Inflammatory macrophage (primary cell): ENCODE measurements around the gene FMNL2.
A peak's percentile ranks its signal among the peaks of the same experiment; 100 is the strongest.

Experiments
- DNase-seq, 2 donors: peaks; one replicate each; pipeline ENCODE4 v3.0.0-alpha.2; 2020 to 2022

FMNL2 gene

DNA sequence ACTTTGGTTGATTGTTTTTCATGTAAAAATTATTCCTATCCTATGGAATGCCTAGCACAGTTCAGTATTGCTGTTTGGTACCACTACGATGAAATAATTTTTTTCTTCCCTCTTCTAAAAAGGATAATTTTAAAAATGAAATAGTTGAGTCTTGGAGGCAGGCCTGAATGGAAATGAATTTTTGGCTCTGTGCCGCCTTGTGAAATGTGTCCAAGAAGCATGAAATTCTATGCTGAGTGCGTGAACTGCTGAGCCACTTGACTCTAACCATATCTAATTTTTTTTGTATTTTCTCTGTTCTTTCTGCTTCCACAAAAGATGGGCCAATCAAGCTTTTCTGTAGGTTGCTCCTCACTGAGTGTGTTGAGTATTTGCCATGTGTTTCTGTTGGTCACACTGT is 287.2 kb downstream of the FMNL2 start:
- DNase-seq: no peak

DNA sequence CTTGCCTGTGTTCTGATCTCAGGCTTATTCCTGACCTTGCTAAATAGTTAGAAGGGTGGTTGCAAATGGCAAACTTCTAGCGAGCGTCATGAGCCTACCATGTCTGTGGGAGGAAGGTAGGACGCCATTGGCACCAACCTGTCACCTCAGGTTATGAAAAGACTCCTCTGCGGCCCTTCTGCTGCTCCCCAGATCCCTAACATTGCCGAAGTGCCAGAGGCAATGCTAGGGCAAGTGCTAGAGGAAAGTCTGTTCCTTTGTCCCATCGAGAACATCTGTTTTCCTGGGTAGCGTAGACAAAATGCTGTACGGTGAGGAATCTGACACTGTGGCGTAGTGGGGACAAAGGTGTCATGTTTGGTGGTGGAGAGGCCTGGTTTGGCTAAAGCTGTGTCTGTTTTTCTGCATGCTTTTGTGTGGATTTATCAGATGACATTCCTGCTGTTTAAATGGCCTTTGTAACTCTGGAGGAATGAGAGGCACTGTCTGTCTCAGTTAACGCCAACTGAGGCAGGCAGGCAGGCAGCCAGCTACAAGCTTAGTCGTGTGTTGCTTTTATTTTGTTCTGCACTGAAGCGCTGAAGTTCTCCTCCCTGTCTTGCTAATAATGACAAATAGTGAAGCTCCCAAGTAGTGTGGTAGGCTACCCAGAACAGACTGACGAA is 288.2 kb downstream of the FMNL2 start:
- no peak for DNase-seq

GRCh38 chr2:152623775-152624174 is 288.8 kb downstream of the FMNL2 start:
- DNase-seq: no peak

- DNase-seq: no peak
These were observed 289.8 kb downstream of the FMNL2 start for GRCh38 chr2:152624805-152625204.

DNA sequence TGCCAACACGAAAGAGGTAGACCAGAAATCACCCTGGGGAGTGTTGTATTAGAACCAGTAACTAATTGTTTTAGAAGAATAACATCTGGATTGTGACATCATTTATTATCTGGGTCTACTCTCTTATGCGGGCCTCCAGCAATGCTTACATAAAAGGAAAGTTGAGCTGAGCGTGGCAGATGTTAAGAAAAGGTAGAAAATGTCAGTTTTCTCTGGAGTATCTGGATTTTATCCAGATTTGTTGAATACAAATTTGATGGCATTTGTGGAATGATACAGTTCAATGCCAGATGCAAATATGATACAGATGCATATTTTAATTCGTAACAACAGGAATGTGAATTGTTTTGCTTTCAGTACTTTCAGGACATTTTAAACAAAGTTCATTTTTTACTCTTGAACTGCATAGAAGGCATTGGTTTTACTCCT is 292.0 kb downstream of the FMNL2 start:
- DNase-seq: no peak

- DNase-seq: peak; percentile 50 to 51
These were observed 292.5 kb downstream of the FMNL2 start for GRCh38 chr2:152627351-152627957.

- DNase-seq: no peak
These were observed 294.2 kb downstream of the FMNL2 start for GRCh38 chr2:152629202-152629601.

DNA sequence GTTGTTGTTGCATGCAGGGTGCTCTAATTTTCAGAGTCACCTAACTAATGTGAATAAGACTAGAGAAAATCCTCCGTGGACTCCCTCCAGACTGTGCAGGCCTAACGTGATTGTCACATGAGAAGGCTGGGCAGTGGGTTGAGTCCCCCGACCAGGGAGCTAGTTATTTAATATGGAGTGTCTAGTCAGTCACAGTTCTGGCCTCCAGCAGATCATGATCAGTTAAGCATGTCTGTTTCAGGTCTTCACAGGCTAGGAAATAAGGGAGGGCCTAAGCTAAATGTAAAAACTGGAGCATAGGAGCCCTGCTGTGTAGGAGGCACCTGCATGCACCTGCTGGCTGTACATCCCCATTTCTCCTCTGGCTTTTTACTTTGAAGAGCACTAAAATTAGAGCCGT is 295.5 kb downstream of the FMNL2 start:
- no peak for DNase-seq

- DNase-seq: no peak
These were observed 297.8 kb downstream of the FMNL2 start for GRCh38 chr2:152632736-152633135.

DNA sequence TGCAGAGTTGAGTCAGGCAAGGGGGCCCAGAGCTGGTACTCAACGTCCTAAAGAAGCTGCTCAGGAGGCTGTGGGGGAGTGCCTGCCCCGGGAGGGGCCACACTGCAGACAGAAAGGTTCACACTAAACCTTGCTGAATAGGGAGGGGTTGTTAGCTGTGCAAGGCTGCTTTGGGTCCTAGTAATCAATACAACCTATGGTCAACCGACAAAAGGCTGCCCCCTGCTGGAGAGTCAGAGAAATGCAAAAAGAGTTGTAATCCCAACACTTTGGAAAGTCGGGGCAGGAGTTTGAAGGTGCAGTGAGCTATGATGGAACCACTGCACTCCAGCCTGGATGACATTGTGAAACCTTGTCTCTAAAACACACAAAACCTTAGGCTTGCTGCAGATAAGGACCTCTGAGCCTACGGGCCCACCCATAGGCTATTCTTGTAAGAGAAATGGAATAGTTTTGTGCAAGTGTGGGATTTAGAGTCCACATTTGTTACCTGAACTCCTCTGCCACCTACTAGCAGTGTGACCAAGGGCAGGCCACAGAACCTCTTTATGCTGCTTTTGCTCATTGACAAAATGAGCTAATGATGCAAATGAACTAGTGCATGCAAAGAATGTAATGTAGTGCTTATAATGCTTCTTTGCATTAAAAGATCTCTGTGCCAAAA is 300.8 kb downstream of the FMNL2 start:
- DNase-seq: peak; percentile 61 to 67

DNA sequence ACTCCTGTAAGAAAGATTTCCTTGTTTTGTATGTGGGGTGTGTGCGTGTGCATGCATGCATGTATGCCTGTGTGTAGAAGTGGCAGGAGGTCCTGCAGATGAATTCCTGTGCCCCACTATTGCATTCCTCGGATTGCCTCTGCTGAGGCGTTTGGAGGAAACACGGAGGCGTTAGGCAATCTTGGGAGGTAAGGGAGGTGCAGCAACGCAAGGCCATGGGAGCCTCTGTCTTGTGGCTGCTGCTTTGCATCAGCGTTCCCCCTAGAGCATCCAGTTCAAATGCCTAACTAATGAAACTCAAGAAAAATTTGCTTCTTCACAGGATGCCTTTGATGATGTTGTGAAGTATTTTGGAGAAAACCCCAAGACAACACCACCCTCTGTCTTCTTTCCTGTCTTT is 302.3 kb downstream of the FMNL2 start:
- DNase-seq: no peak

DNA sequence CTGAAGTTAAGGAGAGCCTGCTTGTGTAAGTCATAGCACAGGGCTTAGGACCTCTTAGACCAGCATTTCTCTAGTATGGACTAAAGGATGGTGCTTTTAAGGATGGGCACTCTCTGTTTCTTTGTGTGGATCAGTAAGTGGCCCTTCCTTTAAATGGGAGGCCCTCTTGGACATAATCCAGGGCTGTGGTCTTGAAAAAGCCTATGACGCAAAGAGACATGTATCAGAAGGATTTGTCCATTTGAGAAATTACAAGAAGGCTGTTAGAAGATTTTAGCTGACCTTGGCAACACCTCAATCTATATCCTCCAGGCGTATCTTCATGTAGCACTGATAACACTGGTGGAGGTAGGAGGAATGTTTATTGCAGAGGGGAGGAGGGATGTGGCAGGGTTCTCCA is 303.1 kb downstream of the FMNL2 start:
- DNase-seq: no peak

- DNase-seq: no peak
These were observed 303.6 kb downstream of the FMNL2 start for GRCh38 chr2:152638590-152638989.

DNA sequence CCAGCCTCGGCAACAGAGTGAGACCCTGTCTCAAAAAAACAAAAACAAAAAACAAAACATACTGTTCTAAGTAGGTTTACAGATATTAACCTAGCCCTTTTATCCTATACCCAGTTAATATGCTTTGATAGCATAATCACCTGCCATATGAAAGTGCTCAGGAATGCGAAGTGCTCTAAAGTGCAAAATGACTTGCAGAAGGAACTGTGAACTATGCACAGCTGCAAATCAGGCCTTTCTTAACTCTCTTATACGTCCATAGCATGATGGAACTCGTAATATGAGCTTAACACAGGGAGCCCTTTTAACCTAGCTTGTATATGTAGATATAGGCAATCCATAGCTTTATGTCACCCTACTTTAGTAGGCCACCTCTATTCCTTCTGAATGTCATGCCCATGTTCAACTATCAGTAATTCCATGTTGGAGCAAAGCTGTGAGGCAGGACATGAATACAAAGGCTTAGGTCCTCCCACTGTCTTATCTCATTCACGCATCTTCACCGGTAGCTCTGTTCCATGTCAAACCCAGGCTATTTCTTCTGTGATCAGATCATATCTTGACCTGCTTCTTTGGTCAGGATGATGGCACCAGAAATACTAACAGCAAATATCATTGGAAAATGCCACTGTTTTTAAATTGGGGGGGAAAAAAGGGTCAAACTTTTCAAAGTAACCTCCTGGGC is 309.4 kb downstream of the FMNL2 start:
- no peak for DNase-seq

DNA sequence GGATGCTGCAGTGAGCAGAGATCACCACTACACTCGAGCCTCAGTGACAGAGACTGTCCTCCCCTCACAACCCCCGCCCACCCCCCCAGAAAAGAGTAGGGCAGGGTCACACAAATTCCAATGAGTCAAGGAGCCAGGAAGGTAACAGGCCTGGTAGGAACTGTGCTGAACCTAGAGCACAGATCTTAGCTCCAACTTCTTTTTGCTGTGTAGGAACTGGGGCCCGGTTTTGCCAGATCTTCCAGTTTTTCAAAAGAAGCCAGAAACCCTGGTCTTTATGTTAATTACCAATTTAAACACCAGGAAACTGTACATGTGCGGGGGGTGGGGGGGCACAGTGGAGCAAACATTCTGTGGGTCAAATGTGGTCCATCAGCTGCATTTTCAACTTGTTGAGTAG is 311.3 kb downstream of the FMNL2 start:
- DNase-seq: no peak

GRCh38 chr2:152646775-152647174 is 311.8 kb downstream of the FMNL2 start:
- DNase-seq: no peak

DNA sequence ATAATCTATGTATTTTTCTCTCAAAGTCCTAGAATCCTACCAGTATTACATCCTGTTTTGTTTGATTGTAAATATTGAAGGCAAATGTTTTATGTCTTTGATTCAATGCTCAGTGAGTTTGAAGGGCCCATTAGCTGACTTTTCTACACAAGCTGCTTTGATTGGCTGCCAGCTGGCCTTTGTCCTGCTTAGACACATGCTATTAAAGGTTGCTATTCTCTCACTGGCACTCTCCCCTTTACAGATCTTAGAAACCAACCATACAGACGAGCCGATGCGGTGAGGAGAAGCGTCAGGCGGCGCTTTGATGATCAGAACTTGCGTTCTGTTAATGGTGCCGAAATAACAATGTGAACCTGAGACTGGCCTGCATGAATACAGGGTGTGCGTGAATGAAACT is 312.6 kb downstream of the FMNL2 start:
- DNase-seq: no peak

- no peak for DNase-seq
These were observed 313.4 kb downstream of the FMNL2 start for GRCh38 chr2:152648336-152648735.

GRCh38 chr2:152649997-152650396 is 315.0 kb downstream of the FMNL2 start:
- no peak for DNase-seq

DNA sequence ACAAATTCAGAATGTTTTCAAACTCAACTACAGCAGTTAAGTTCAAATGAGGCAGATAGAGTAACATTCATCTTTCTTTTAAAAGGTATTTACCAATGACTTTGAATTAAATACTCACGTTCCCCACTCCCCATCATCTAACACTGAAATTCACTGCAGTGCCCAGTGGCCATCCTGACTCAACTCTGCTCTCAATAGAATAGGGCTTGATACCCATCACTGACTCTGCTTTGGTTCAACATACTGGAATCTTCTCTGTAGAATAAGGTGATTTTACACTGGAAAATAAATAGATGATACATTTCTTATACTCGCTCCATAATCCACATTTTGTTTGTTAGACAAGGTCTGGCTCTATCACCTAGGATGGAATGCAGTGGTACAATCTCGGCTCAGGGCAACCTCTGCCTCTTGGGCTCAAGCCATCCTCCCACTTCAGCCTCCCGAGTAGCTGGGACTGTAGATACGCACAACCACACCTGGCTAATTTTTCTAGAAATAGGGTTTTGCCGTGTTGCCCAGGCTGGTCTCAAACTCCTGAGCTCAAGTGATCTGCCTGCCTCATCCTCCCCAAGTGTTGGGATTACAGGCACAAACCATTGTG is 315.9 kb downstream of the FMNL2 start:
- DNase-seq: no peak

GRCh38 chr2:152651834-152652233 is 316.9 kb downstream of the FMNL2 start:
- no peak for DNase-seq

GRCh38 chr2:152655880-152656279 is 320.9 kb downstream of the FMNL2 start:
- no peak for DNase-seq

GRCh38 chr2:152657043-152657442 is 322.1 kb downstream of the FMNL2 start:
- DNase-seq: no peak
